ENCODE measurements around the gene SLC1A5.

GRCh38 chr19:46756544-46756888, 31.9 kb downstream of the SLC1A5 start:
- no peak for TF ChIP-seq TCF7L2 (IDR thresholded peaks at IDR 0.05; ENCODE audit: borderline replicate concordance, low read depth, low read length)
- TF ChIP-seq CTCF (tag by site-specific recombination; IDR thresholded peaks at IDR 0.05): no peak
- TF ChIP-seq ZNF707 (tag by site-specific recombination; IDR thresholded peaks at IDR 0.05): no peak
- no peak for TF ChIP-seq KLF16 (tag by site-specific recombination; IDR thresholded peaks at IDR 0.05)
- no peak for TF ChIP-seq ZSCAN23 (tag by site-specific recombination; IDR thresholded peaks at IDR 0.05)
- no peak for TF ChIP-seq ZNF18 (tag by site-specific recombination; IDR thresholded peaks at IDR 0.05)
- no peak for TF ChIP-seq ZNF626 (tag by site-specific recombination; IDR thresholded peaks at IDR 0.05)
- TF ChIP-seq ZNF433 (tag by site-specific recombination; IDR thresholded peaks at IDR 0.05; ENCODE audit: low read depth): no peak
- no peak for TF ChIP-seq SETDB1 (IDR thresholded peaks at IDR 0.05; ENCODE audit: insufficient read length, low read length)
- TF ChIP-seq ZNF561 (tag by site-specific recombination; IDR thresholded peaks at IDR 0.05; ENCODE audit: borderline replicate concordance): no peak
- TF ChIP-seq, protein P1, sequence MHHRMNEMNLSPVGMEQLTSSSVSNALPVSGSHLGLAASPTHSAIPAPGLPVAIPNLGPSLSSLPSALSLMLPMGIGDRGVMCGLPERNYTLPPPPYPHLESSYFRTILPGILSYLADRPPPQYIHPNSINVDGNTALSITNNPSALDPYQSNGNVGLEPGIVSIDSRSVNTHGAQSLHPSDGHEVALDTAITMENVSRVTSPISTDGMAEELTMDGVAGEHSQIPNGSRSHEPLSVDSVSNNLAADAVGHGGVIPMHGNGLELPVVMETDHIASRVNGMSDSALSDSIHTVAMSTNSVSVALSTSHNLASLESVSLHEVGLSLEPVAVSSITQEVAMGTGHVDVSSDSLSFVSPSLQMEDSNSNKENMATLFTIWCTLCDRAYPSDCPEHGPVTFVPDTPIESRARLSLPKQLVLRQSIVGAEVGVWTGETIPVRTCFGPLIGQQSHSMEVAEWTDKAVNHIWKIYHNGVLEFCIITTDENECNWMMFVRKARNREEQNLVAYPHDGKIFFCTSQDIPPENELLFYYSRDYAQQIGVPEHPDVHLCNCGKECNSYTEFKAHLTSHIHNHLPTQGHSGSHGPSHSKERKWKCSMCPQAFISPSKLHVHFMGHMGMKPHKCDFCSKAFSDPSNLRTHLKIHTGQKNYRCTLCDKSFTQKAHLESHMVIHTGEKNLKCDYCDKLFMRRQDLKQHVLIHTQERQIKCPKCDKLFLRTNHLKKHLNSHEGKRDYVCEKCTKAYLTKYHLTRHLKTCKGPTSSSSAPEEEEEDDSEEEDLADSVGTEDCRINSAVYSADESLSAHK (tag by site-specific recombination; IDR thresholded peaks at IDR 0.05): no peak
- no peak for TF ChIP-seq KLF10 (tag by site-specific recombination; IDR thresholded peaks at IDR 0.05)
- TF ChIP-seq ZNF239 (tag by site-specific recombination; IDR thresholded peaks at IDR 0.05): no peak

Data from HEK293 (cell line).